Esophagus muscularis mucosa (tissue), 4 donors: ENCODE data around the gene SLC12A7. TPM values are rescaled to one million over a fixed set of nuclear protein-coding genes. Genes with fewer than 3 reads are reported as not detected.

ENCODE experiments used
- DNase-seq: peaks from one replicate; pipeline ENCODE4 v3.0.0-alpha.2; 2017; ENCODE audit errors: extremely low spot score
- H3K27ac ChIP-seq, 4 donors: fragments of 200-600 bp; sonication (generic); replicated peaks in 1 of 4; 1 replicate in 3 of 4; 2 replicates in 1 of 4; pipeline ENCODE4 v1.5.1; 2016 to 2019; ENCODE audit warnings: mild to moderate bottlenecking in 1 of 4
- H3K27me3 ChIP-seq, 4 donors: fragments of 200-600 bp; sonication (generic); one replicate each; pipeline versions ENCODE4 v1.5.1 to v1.6.0; 2016 to 2019
- H3K36me3 ChIP-seq, 4 donors: fragments of 200-600 bp; sonication (generic); one replicate each; pipeline ENCODE4 v1.5.1; 2016 to 2019
- H3K4me1 ChIP-seq, 4 donors: fragments of 200-600 bp; sonication (generic); one replicate each; pipeline ENCODE4 v1.5.1; 2016 to 2019
- H3K4me3 ChIP-seq, 4 donors: fragments of 200-600 bp; sonication (generic); 1 replicate in 2 of 4; 2 replicates in 2 of 4; pipeline ENCODE4 v1.5.1; 2016 to 2019; ENCODE audit warnings: mild to moderate bottlenecking in 4 of 4, moderate library complexity in 1 of 4
- H3K9me3 ChIP-seq, 4 donors: fragments of 200-600 bp; sonication (generic); 1 replicate in 3 of 4; 2 replicates in 1 of 4; pipeline ENCODE4 v1.5.1; 2016 to 2019
- EP300 ChIP-seq: sonication (generic); formaldehyde crosslinking; IDR thresholded peaks from one replicate; pipeline ENCODE4 v1.6.1; 2017; ENCODE audit warnings: antibody characterized with exemption
- POLR2A ChIP-seq: fragments of 450-650 bp; IDR thresholded peaks from one replicate; pipeline ENCODE4 v1.6.1; 2017; ENCODE audit warnings: antibody characterized with exemption, moderate library complexity, mild to moderate bottlenecking, low read depth
- POLR2AphosphoS5 ChIP-seq, 2 donors: sonication (generic); formaldehyde crosslinking; IDR thresholded peaks; one replicate each; pipeline ENCODE4 v1.6.1; 2017; ENCODE audit warnings: antibody characterized with exemption in 2 of 2
- WGBS: methylation state at CpG from one replicate; pipeline ENCODE4 v1.1.5; 2018; 5-methylcytosine and 5-hydroxymethylcytosine counted together
- intact Hi-C: fragments of 100-400 bp; cut with DNase I; formaldehyde crosslinking; loops from one replicate; pipeline ENCODE4 v1.15.1; 2023
- total RNA-seq, 4 donors: library from RNA; depleted of rRNA; stranded (reverse); fragments of >200 nt; gene quantifications; one replicate each; pipeline versions ENCODE4 v1.1.0 to v1.2.1, GENCODE V29; 2016
- TF ChIP-seq, protein P1 (sequence below), 3 experiments: fragments of 200-600 bp in 2 of 3; fragments of 450-650 bp in 1 of 3; sonication (generic) in 2 of 3; IDR thresholded peaks; one replicate each; pipeline ENCODE4 v1.5.1; 2017 to 2019; ENCODE audit warnings: antibody characterized with exemption in 3 of 3, mild to moderate bottlenecking in 2 of 3, moderate library complexity in 1 of 3

SLC12A7 gene
- total RNA-seq, 4 donors from 2014 or later = 21.6 to 35.8 (median 25.4) TPM

DNA sequence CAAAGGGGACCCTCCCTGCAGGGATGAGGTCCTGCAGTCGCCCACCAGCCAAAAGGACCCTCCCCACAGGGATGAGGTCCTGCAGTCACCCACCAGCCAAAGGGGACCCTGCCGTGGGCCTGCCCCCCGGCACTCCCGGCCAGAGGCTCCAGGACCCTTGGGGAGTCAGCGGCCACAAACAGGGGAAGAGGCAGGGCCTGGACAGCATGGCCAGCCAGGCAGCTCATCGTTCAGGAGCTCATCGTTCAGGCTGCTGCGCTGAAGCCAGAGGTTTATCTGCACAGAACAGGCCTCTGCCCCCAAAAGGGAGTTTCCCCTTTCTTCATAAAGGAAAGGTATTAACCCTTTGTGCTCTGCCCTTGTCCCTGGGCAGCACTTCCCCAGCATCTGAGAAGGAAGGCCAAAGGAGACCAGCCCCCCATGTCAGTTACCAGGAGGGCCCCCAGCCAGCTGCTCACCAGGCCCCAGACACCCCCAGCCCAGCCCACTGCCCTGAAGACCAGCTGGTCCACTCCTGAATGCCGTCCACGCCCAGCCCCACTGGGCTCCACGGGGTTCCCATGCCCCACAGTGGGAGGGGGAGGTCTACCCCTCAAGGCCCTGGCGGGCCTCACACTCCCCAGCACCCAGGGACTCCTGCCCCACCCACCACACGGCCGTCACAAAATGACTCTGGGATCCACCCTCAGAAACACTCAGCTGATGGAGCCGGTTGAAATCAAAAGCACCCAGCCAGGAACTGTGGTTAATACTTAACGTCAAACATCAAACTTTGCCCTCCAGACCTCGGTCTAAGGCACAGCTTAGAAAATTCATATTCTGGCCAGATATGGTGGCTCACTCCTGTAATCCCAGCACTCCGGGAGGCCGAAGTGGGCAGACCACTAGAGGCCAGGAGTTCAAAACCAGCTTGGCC is 6.3 kb downstream of the SLC12A7 start:
- 67% methylated on average over 11 of the region's 19 CpGs for WGBS

DNA sequence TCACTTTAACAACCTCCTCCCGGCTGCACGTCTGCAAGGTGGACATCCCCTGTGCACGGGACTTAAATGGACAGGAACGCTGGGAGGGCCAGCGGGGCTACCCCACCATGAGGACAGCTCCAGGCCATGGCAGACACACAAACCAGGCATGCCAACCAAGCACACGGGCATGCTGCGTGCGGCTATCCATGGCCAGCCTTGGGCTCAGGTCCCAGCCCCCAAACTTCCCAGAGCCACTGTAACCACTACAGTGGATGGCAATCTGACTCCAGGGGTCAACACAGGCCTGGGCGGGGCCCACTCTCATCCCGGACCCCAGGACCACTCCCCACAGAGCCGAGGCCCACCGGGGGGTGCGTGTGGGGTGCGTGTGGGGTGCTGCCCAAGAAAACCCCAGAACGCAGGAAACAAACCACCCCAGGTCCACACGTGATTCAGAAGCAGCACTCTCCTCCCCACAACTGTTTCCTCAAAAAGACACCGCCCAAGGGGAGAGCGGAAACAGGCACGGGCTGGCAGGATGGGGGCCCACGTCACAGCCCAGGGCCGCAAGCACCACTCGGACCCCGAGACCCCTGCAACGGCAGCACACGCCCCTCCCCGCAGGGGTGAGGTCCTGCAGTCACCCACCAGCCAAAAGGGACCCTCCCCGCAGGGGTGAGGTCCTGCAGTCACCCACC is 7.4 kb downstream of the SLC12A7 start:
- peaks cover 0 to 7% (median 4%) of the 10 kb centered on the region in 4 donors for H3K36me3 ChIP-seq
- peak overlapping the region; percentile 50 to 70 (median 60) for H3K27ac ChIP-seq
- no peak for DNase-seq
- 82% methylated on average over 8 of the region's 27 CpGs for WGBS
- intact Hi-C loops = no loop called here
- no peaks in the 10 kb centered on the region for H3K27me3 ChIP-seq
- peaks cover 91 to 100% (median 95%) of the 10 kb centered on the region in 4 donors for H3K4me1 ChIP-seq
- no peaks in the 10 kb centered on the region for H3K9me3 ChIP-seq
- TF ChIP-seq POLR2AphosphoS5 (IDR thresholded peaks at IDR 0.05) (peak in 1 of 2 donors; percentile 15), EP300 (no peak), POLR2A (no peak)
- TF ChIP-seq, protein P1, sequence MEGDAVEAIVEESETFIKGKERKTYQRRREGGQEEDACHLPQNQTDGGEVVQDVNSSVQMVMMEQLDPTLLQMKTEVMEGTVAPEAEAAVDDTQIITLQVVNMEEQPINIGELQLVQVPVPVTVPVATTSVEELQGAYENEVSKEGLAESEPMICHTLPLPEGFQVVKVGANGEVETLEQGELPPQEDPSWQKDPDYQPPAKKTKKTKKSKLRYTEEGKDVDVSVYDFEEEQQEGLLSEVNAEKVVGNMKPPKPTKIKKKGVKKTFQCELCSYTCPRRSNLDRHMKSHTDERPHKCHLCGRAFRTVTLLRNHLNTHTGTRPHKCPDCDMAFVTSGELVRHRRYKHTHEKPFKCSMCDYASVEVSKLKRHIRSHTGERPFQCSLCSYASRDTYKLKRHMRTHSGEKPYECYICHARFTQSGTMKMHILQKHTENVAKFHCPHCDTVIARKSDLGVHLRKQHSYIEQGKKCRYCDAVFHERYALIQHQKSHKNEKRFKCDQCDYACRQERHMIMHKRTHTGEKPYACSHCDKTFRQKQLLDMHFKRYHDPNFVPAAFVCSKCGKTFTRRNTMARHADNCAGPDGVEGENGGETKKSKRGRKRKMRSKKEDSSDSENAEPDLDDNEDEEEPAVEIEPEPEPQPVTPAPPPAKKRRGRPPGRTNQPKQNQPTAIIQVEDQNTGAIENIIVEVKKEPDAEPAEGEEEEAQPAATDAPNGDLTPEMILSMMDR (IDR thresholded peaks at IDR 0.05) = no peak
- peak overlapping the region in 3 of 4 donors; percentile 1 to 33 (median 10) for H3K4me3 ChIP-seq

More for the DNA sequence above, 6.3 kb downstream of the SLC12A7 start:
- Histone ChIP-seq H3K4me3 (no peak overlapping the region), H3K9me3 (no peaks in the 10 kb centered on the region), H3K27me3 (no peaks in the 10 kb centered on the region), H3K36me3 (peaks cover 0 to 7% (median under 1%) of the 10 kb centered on the region in 4 donors), H3K27ac (peak overlapping the region; percentile 23 to 70 (median 57)), H3K4me1 (peaks cover 94 to 100% (median 97%) of the 10 kb centered on the region in 4 donors)
- intact Hi-C loops = no loop called here
- TF ChIP-seq EP300 (no peak), POLR2A (no peak), POLR2AphosphoS5 (IDR thresholded peaks at IDR 0.05) (no peak)
- TF ChIP-seq, protein P1 (IDR thresholded peaks at IDR 0.05) = no peak
- DNase-seq = no peak

DNA sequence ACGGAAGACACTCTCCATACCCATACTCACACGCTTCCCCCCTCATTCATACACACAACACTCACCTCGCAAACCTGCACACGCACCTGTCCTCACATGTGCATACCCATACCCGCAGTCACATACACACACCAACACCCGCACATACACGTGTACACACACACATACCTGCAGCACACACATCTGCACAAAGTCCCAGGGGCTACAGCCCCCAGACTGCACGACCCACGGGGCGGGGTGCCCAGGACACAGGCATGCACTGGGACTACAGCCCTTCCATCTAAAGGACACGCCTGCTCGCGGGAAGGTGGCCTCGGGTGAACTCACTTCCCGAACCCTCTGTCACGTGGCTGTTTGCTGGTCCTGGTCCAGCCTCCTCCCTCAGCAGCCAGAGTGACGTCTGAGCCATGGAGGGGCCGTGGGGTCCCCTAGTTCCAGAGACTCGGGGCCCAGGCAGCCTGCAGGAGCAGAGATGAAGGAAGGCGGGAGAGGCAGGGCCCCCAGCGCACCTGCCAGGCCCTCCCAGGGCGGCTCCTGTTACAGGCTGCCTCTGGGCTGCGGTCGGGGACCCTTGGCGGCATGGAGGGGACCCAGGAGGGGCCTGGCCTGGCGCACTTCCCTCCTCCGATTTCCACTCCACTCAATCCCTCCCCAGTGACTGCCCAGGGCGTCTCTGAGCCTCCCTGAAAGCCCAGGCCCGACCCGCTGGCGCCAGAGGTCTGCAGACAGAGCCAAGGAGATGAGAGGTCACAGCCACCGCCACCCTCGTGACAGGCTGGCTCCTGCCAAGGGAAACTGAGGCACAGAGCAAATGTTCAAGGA is 8.1 kb downstream of the SLC12A7 start:
- H3K9me3 ChIP-seq = no peaks in the 10 kb centered on the region
- intact Hi-C loops = no loop called here
- TF ChIP-seq, protein P1 (IDR thresholded peaks at IDR 0.05) = no peak
- TF ChIP-seq POLR2AphosphoS5 (IDR thresholded peaks at IDR 0.05) (peak in 1 of 2 donors; percentile 61), EP300 (no peak)
- peaks cover 90 to 100% (median 95%) of the 10 kb centered on the region in 4 donors for H3K4me1 ChIP-seq
- 63% methylated on average over 27 of the region's 33 CpGs for WGBS
- no peaks in the 10 kb centered on the region for H3K27me3 ChIP-seq
- H3K36me3 ChIP-seq = peaks cover 0 to 7% (median 4%) of the 10 kb centered on the region in 4 donors
- H3K27ac ChIP-seq = peak overlapping the region; percentile 50 to 70 (median 60)
- DNase-seq = no peak
- H3K4me3 ChIP-seq = peak overlapping the region; percentile 1 to 33 (median 20)

DNA sequence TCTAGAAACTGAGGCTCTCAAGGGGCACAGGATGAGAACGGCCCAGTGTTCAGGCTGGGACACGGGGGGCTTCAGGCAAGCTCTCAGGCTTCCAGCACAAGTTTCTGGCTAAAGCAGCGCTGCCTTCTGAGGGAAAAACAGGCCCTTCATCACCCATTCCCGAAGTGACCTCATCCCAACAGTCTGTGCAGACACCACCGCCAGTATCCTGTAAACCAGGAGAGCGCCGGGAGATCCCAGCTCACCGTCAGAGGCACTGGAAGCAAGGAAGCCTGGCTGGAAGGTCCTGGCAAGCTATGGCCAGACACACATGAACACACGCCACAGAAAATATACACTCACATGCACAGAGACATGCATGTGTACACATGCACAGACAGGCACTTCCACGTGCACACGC is 8.8 kb downstream of the SLC12A7 start:
- 72% methylated on average over 8 of the region's 11 CpGs for WGBS
- Histone ChIP-seq H3K36me3 (peaks cover 0 to 7% (median 4%) of the 10 kb centered on the region in 4 donors), H3K27ac (peak overlapping the region; percentile 25 to 68 (median 42)), H3K9me3 (no peaks in the 10 kb centered on the region), H3K4me3 (peak overlapping the region in 1 of 4 donors; percentile 33), H3K27me3 (no peaks in the 10 kb centered on the region), H3K4me1 (peaks cover 84 to 96% (median 91%) of the 10 kb centered on the region in 4 donors)
- DNase-seq = no peak
- TF ChIP-seq POLR2AphosphoS5 (IDR thresholded peaks at IDR 0.05) (no peak), POLR2A (no peak), EP300 (no peak)
- TF ChIP-seq, protein P1 (IDR thresholded peaks at IDR 0.05) = no peak
- intact Hi-C loops = no loop called here
